Activated gamma-delta T cell treated with anti-CD3 and anti-CD28 coated beads, Interleukin-2, amount 50 U/mL, for 16 hours (primary cell): ENCODE data around the gene TSC22D4.
A peak's percentile ranks its signal among the peaks of the same experiment; 100 is the strongest.

Source experiments
- DNase-seq: peaks from one replicate; pipeline ENCODE4 v3.0.0-alpha.2; 2020; ENCODE audit warnings: low read depth

TSC22D4 gene

DNA sequence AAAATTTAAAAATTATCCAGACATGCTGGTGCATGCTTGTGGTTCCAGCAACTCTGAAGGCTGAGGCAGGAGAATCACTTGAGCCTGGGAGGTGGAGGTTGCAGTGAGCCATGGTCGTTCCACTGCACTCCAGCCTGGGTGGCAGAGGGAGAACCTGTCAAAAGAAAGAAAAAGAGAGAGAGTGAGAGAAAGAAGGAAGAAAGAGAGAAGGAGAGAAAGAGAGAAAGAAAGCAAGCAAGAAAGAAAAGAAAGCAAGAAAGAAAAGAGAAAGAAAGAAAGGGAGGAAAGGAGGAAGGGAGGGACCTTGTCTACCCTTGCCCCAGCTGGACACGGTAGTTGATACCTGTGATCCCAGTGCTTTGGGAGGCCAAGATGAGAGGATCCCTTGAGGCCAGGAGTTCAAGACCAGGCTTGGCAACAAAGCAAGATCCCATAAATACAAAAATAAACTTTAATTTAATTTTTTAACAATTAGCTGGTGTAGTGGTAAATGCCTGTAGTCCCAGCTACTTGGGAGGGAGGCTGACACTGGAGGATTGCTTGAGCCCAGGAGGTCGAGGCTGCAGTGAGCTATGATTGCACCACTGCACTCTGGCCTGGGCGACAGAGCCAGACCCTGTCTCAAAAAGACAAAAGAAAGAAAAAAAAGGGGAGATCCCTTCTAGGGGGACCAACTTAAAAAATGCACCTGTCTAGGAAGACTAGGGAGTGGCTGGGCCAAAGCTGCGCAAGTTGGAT, 13.9 kb upstream of the TSC22D4 start:
- no peak for DNase-seq

DNA sequence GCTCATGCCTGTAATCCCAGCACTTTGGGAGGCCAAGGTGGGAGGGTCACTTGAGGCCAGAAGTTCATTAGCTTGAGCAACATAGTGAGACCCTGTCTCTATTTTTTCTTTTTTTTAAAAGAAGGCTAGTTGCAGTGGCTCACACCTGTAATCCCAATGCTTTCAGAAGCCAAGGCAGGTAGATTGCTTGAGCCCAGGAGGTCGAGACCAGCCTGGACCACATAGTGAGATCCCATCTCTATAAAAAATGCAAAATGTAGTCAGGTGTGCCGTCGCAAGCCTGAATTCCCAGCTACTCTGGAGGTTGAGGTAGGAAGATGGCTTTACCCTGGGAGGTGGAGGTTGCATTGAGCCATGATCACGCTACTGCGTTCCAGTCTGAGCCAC, 12.2 kb upstream of the TSC22D4 start:
- DNase-seq = no peak

GRCh38 chr7:100490483-100491191, 11.6 kb upstream of the TSC22D4 start:
- DNase-seq = no peak

DNA sequence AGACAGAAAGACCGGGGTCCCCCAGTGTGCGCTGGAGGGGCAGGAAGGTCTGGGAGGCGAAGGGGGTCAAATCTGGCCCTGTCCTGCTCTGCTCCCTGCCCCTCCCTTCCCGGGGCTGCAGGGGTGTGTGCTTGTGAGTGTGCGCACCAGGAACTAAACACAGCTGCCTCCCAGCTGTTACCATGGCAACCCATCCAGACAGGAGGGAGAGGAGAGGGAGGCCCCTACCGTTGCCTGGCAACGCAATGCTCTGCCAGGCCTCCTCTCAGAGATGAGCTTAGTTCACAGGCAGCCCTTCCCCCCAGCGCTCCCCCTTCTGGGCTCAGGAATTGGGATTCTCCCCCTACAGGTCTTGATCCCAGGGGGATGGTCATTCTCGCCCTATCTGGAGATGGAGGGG, 10.8 kb upstream of the TSC22D4 start:
- no peak for DNase-seq

DNA sequence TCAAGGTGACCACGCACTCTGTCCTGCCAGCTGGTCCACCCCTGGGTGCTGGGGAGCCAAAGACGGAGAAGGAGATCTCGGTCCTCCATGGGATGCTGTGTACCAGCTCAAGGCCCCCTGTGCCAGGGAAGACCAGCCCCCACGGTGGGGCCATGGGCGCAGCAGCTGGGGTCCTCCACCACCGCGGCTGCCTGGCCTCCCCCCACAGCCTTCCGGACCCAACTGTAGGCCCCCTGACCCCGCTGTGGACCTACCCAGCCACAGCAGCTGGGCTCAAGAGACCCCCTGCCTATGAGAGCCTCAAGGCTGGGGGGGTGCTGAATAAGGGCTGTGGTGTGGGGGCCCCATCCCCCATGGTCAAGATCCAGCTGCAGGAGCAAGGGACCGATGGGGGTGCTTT, 10.1 kb upstream of the TSC22D4 start:
- no peak for DNase-seq

DNA sequence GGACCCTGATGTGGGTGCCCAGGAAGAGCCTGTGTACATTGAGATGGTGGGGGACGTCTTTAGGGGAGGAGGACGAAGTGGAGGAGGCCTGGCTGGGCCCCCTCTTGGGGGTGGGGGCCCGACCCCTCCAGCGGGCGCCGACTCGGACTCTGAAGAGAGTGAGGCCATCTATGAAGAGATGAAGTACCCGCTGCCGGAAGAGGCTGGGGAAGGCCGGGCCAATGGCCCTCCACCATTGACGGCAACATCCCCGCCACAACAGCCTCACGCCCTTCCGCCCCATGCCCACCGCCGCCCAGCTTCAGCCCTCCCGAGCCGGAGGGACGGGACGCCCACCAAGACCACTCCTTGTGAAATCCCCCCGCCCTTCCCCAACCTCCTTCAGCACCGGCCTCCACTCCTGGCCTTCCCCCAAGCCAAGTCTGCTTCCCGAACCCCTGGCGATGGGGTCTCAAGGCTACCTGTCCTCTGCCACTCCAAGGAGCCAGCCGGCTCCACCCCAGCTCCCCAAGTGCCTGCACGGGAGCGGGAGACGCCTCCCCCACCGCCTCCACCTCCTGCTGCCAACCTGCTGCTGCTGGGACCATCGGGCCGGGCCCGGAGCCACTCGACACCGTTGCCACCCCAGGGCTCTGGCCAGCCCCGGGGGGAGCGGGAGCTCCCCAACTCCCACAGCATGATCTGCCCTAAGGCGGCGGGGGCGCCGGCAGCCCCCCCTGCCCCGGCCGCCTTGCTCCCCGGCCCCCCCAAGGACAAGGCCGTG, 9.5 kb upstream of the TSC22D4 start:
- DNase-seq = no peak

- DNase-seq = no peak
Measured at GRCh38 chr7:100486753-100487446, 7.9 kb upstream of the TSC22D4 start.

GRCh38 chr7:100486111-100486636, 7.2 kb upstream of the TSC22D4 start:
- DNase-seq = no peak

DNA sequence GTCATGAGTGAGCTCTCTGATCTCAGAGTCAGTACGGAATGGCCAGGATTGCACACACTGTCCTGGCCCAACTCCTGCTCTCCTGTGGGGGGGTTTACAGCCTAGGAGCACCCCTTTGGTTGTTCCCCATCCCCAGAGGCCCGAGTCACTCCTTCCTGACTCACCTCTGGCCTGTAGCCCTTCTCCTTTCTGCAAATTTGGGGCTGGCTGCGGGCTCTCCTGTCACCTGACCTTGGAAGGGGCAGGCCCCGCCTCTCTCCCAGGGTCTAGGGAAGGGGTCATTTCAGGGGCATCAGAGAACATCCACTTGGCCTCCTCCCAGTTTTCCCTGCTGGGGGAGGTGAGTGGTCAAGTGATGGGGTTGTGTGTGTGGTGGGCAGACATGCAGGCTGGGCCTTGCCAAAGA, 6.5 kb upstream of the TSC22D4 start:
- no peak for DNase-seq

DNA sequence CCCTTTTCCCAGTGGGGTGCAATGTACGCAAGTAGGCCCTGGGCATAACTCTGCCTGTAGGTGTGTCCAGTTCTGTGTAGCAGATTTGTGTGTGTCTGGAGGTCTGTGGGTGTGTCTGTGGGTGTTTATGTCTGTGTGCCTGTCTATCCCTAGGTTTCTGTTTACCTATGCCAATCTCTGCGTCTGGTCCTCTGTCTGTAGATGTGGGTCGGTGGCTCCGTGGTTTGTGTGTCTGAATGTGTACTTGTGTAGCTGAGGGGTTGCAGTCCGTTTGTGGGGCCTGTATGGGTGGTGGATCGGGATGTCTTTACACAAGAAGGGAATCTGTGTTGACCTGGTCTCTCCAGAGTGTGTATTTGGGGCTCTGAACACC, 5.6 kb upstream of the TSC22D4 start:
- DNase-seq = no peak

DNA sequence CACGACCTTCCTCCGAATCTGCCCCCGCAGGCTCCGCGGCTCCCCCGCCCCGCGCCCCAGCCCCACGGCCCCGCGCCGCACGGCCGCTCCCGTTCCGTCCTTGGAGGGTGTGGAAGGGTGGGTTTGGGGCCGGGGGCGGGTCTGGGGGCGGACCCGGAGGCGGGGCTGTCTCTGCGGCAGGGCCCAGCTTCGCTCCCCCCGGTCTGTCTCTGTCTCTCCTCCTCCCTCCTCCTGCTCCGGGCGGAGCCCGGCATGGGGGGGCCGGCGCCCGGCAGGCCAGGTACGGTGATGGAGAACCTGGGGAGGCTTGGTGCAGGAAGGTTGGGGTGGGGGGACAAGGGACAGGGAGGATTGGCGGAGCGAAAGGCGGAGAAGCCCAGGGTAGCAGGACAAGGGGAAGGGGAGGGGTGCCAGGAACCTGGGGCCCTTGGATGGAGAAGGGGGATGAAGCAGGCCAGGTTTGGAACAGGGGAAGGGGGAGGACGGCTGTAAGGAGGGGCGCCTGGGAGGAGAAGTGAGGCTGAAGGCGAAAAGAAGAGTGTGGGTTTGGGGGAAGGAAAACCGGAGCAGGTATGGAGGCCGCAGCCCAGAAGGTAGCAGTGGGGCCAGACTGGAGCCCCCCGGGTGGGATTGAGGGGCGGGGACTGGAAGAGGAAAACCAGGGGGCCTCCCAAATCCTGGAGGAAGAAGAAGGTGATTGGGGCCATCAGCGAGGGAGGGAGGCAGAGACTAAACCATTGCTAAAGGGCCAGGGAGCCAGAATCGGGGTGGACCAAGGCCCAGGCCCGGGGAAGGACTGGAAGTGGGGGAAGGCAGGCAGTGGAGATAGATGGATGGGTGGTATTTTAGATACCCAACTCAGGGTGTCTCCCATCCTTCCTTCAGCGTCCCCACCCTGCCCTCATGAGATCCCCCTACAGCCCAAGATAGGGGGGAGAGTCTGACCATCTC, 5.0 kb upstream of the TSC22D4 start, which contains the start of gene NYAP1:
NYAP1 (plus strand) TSS at position 206 of the 951 bp plus-strand sequence. CDS start 1,385 bp downstream, outside the sequence.
- peak; percentile 27 for DNase-seq

- peak; percentile 74 for DNase-seq
Measured at GRCh38 chr7:100483090-100483721, 4.2 kb upstream of the TSC22D4 start.

GRCh38 chr7:100482728-100483089, 3.7 kb upstream of the TSC22D4 start:
- no peak for DNase-seq

- DNase-seq = no peak
Measured at GRCh38 chr7:100481466-100481865, 2.5 kb upstream of the TSC22D4 start.

DNA sequence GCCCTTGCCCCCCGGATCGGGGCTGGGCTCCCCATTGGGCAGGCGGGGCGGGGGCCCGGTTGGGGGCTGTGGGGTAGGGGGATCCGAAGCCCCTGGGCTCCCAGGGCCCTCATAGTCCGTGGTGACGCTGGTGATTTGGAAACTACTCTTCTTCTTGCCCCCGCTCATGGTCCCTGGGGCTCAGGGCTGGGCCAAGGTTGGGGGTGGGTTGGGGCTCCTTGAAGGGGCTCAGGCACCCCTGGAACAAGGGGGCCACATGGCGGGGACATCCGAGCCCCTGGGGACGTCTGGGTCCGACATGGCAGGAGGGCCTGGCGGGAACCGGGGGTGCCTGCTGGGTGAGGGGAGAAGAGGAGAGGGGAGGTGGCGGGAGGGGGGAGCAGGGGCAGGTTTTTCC, 1.1 kb downstream of the TSC22D4 start:
- DNase-seq = no peak

- no peak for DNase-seq
Measured at GRCh38 chr7:100476903-100477870, 1.8 kb downstream of the TSC22D4 start.

- DNase-seq = no peak
Measured at GRCh38 chr7:100476101-100476780, 2.8 kb downstream of the TSC22D4 start.

DNA sequence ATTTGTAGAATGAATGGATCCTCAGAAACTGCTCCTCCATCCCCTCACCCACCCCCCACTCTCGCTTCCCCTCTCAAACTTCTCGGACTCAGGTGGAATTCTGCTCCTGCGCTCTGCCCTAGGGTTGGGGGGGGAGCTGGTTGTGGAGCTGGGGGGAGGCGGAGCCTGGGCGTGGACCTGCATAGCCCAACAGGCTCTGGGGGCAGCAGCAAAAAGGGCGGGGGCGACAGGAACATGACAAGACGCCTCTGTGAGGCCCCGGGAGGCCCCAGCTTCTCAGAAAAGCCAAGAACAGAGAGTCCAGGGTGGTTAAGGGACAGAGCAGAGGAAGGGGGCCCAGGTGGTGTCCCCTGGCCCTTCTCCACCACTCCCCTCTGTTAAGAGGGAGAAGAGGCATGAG, 3.5 kb downstream of the TSC22D4 start:
- DNase-seq = no peak
